ENCODE measurements around the gene GATAD2A.

The GATAD2A gene

DNA sequence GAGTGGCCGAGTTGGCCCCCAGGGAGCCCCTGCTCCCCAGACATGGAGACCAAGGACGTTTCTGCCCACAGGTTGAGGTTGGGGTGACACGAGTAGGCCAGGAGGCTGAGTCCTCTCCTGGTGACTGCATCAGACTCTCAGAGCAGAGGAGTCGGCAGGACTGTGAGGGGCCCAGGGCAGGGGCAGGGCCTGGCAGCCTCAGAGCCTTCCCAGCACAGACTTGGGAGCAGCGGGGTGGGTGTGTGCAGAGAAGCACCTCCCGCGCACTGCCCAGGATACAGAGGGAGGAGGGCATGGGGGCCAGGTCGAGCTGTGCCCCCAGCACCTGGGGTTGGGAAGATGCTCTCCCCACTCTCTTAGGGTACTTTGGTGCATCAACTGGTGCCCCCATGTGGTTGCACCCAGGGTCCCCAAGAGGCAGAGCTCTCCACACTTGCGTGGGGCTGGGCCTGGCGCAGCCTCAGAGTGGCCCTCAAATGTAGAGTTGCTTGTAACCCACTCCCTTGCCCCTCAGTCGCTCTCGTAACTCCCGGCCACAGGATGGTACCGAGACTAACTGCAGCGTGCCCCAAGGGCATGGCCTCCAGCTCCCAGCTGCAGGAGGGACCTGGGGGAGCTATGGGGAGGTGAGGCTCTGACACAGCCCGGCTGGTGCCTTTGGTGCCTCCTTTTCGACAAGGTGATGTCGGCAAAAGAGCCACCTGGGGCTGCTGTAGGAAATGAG lies 94.0 kb downstream of the GATAD2A start:
- peaks cover 56% of the 10 kb centered on the region for H3K36me3 ChIP-seq (replicated peaks; ENCODE audit: low read depth, low read length)
- no peaks in the 10 kb centered on the region for H3K27me3 ChIP-seq (ENCODE audit: low read depth, low read length)
- no peaks in the 10 kb centered on the region for H4K20me1 ChIP-seq (ENCODE audit: insufficient read depth, low read length)
- H3K4me3 ChIP-seq (ENCODE audit: low read length), result no peak overlapping the region
- no peaks in the 10 kb centered on the region; the same call in 1 of the 2 replicates for H3K4me1 ChIP-seq (ENCODE audit: low read length)
- TF ChIP-seq, protein P1, sequence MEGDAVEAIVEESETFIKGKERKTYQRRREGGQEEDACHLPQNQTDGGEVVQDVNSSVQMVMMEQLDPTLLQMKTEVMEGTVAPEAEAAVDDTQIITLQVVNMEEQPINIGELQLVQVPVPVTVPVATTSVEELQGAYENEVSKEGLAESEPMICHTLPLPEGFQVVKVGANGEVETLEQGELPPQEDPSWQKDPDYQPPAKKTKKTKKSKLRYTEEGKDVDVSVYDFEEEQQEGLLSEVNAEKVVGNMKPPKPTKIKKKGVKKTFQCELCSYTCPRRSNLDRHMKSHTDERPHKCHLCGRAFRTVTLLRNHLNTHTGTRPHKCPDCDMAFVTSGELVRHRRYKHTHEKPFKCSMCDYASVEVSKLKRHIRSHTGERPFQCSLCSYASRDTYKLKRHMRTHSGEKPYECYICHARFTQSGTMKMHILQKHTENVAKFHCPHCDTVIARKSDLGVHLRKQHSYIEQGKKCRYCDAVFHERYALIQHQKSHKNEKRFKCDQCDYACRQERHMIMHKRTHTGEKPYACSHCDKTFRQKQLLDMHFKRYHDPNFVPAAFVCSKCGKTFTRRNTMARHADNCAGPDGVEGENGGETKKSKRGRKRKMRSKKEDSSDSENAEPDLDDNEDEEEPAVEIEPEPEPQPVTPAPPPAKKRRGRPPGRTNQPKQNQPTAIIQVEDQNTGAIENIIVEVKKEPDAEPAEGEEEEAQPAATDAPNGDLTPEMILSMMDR (IDR thresholded peaks at IDR 0.05; ENCODE audit: low read depth, low read length), result no peak
- TF ChIP-seq EZH2phosphoT487 (IDR thresholded peaks at IDR 0.05; ENCODE audit: low read depth), result no peak
- H3K9ac ChIP-seq (ENCODE audit: low read length), result no peak overlapping the region
- H3K4me2 ChIP-seq (ENCODE audit: low read length), result no peak overlapping the region
- H3K27ac ChIP-seq (ENCODE audit: low read length), result no peak overlapping the region
- H3K79me2 ChIP-seq (ENCODE audit: low read length), result peaks cover under 1% of the 10 kb centered on the region; the same call in 1 of the 2 replicates
- H2AFZ ChIP-seq (ENCODE audit: low read depth, low read length), result no peak overlapping the region
- no peaks in the 10 kb centered on the region for H3K9me3 ChIP-seq (ENCODE audit: insufficient read depth, low read length)

DNA sequence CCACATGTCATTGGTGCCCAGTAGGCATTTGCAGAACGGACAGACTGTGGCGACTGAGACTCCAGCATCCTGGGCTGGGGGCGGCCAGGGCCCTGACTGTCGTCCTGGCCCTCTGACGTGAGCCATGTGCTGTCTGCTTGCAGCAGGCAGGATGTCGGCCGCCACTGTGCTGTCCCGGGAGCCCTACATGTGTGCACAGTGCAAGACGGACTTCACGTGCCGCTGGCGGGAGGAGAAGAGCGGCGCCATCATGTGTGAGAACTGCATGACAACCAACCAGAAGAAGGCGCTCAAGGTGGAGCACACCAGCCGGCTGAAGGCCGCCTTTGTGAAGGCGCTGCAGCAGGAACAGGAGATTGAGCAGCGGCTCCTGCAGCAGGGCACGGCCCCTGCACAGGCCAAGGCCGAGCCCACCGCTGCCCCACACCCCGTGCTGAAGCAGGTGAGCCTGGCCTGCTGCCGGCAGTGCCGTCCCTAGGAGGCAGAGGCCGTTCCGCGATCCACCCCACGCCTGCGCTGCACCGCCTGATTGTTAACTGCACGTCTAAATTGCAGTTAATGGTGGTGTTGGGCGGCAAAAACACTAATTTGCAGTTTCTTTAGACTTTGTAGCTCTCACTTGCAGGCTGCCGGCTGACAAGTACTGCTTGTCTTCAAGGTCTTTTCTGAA lies 95.6 kb downstream of the GATAD2A start:
- no peak overlapping the region for H3K4me3 ChIP-seq (ENCODE audit: low read length)
- peaks cover 54% of the 10 kb centered on the region for H3K36me3 ChIP-seq (replicated peaks; ENCODE audit: low read depth, low read length)
- H4K20me1 ChIP-seq (ENCODE audit: insufficient read depth, low read length), result no peaks in the 10 kb centered on the region
- no peaks in the 10 kb centered on the region for H3K9me3 ChIP-seq (ENCODE audit: insufficient read depth, low read length)
- no peak for TF ChIP-seq EZH2phosphoT487 (IDR thresholded peaks at IDR 0.05; ENCODE audit: low read depth)
- TF ChIP-seq, protein P1 (IDR thresholded peaks at IDR 0.05; ENCODE audit: low read depth, low read length), result no peak
- no peak overlapping the region for H3K4me2 ChIP-seq (ENCODE audit: low read length)
- no peaks in the 10 kb centered on the region for H3K4me1 ChIP-seq (ENCODE audit: low read length)
- H3K9ac ChIP-seq (ENCODE audit: low read length), result no peak overlapping the region
- H3K27ac ChIP-seq (ENCODE audit: low read length), result no peak overlapping the region
- no peaks in the 10 kb centered on the region; the same call in 1 of the 2 replicates for H3K79me2 ChIP-seq (ENCODE audit: low read length)
- no peak overlapping the region for H2AFZ ChIP-seq (ENCODE audit: low read depth, low read length)
- no peaks in the 10 kb centered on the region for H3K27me3 ChIP-seq (ENCODE audit: low read depth, low read length)

DNA sequence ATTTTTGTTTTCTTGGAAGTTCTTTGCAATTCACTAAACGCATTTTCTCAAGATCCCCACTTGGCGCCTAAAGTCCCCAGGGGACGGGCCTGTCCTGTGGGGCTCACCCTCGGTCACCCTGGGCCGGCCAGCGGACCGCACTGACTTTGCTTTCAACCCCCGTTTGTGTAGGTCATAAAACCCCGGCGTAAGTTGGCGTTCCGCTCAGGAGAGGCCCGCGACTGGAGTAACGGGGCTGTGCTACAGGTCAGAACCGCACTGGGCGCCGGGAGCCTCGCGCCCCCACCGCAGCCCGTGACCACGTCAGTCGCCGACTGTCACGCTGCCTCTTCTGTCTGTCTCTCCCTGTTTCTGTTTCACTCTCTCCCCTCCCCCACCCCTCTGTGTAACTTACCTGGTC lies 96.3 kb downstream of the GATAD2A start:
- Histone ChIP-seq H3K4me2 (ENCODE audit: low read length) (no peak overlapping the region), H4K20me1 (ENCODE audit: insufficient read depth, low read length) (no peaks in the 10 kb centered on the region), H3K36me3 (replicated peaks; ENCODE audit: low read depth, low read length) (peaks cover 58% of the 10 kb centered on the region)

DNA sequence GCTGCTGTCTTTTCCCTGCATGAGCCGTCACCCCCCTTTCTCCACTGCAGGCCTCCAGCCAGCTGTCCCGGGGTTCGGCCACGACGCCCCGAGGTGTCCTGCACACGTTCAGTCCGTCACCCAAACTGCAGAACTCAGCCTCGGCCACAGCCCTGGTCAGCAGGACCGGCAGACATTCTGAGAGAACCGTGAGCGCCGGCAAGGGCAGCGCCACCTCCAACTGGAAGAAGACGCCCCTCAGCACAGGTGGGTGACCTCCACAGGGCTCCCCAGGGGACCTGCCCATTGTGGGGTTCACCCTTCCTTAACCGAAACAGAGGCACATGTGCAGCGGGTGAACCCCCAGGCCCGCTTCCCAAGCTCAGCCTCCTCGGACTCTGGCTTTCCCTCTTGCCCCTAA lies 96.8 kb downstream of the GATAD2A start:
- Histone ChIP-seq H3K27me3 (ENCODE audit: low read depth, low read length) (no peaks in the 10 kb centered on the region), H3K4me1 (ENCODE audit: low read length) (no peaks in the 10 kb centered on the region), H4K20me1 (ENCODE audit: insufficient read depth, low read length) (no peaks in the 10 kb centered on the region), H3K27ac (ENCODE audit: low read length) (no peak overlapping the region), H3K9ac (ENCODE audit: low read length) (no peak overlapping the region), H3K4me3 (ENCODE audit: low read length) (no peak overlapping the region), H3K36me3 (replicated peaks; ENCODE audit: low read depth, low read length) (peaks cover 58% of the 10 kb centered on the region), H2AFZ (ENCODE audit: low read depth, low read length) (no peak overlapping the region), H3K4me2 (ENCODE audit: low read length) (no peak overlapping the region), H3K9me3 (ENCODE audit: insufficient read depth, low read length) (no peaks in the 10 kb centered on the region), H3K79me2 (ENCODE audit: low read length) (no peaks in the 10 kb centered on the region; the same call in 1 of the 2 replicates)
- TF ChIP-seq, protein P1 (IDR thresholded peaks at IDR 0.05; ENCODE audit: low read depth, low read length), result no peak
- TF ChIP-seq EZH2phosphoT487 (IDR thresholded peaks at IDR 0.05; ENCODE audit: low read depth), result no peak

More for the DNA sequence above, 96.3 kb downstream of the GATAD2A start:
- Histone ChIP-seq H3K79me2 (ENCODE audit: low read length) (no peaks in the 10 kb centered on the region; the same call in 1 of the 2 replicates), H3K27me3 (ENCODE audit: low read depth, low read length) (no peaks in the 10 kb centered on the region), H3K27ac (ENCODE audit: low read length) (no peak overlapping the region), H3K4me3 (ENCODE audit: low read length) (no peak overlapping the region), H3K9me3 (ENCODE audit: insufficient read depth, low read length) (no peaks in the 10 kb centered on the region), H3K4me1 (ENCODE audit: low read length) (no peaks in the 10 kb centered on the region), H2AFZ (ENCODE audit: low read depth, low read length) (no peak overlapping the region), H3K9ac (ENCODE audit: low read length) (no peak overlapping the region)
- no peak for TF ChIP-seq EZH2phosphoT487 (IDR thresholded peaks at IDR 0.05; ENCODE audit: low read depth)
- TF ChIP-seq, protein P1 (IDR thresholded peaks at IDR 0.05; ENCODE audit: low read depth, low read length), result no peak
